ENCODE measurements around the gene FAM13C. TPM values are rescaled to one million over a fixed set of nuclear protein-coding genes. Genes with fewer than 3 reads are reported as not detected.
"Not testable (repeated sequence)": the region's sequence is repeated elsewhere in the genome, so short reads cannot be mapped to it uniquely, and the experiment has no call there.

The FAM13C gene
- total and polyA plus RNA-seq, 7 donors: 1.0 to 31.7 (median 13.1) TPM

- Histone ChIP-seq H3K36me3 (ENCODE audit: insufficient read depth in 1 of 2, low read depth in 1 of 2) (peaks cover 0 to 26% of the 10 kb centered on the region in 2 donors), H3K9me3 (no peaks in the 10 kb centered on the region), H3K27me3 (ENCODE audit: insufficient read depth in 3 of 3, low read length in 2 of 3) (no peaks in the 10 kb centered on the region), H3K27ac (no peak overlapping the region), H3K4me3 (no peak overlapping the region), H3K4me1 (no peaks in the 10 kb centered on the region)
- WGBS, 3 donors: 85 to 95% (median 90%) methylated on average over 3 of the region's 3 CpGs
- ATAC-seq (no peak), DNase-seq (no peak)
- intact Hi-C loops (cut with DNase I): loop anchor here (2.0 to 10.0 kb wide), 2 partner anchors 378 to 572 kb away; no protein-coding TSS in a partner anchor
- no peak for TF ChIP-seq CTCF (IDR thresholded peaks at IDR 0.05)
Measured at GRCh38 chr10:59242991-59243390, 119.4 kb downstream of the FAM13C start.

GRCh38 chr10:59242057-59242456 is 120.3 kb downstream of the FAM13C start:
- H3K27ac ChIP-seq: no peak overlapping the region
- TF ChIP-seq CTCF (IDR thresholded peaks at IDR 0.05): no peak
- no peaks in the 10 kb centered on the region for H3K9me3 ChIP-seq
- peaks cover 0 to 17% of the 10 kb centered on the region in 2 donors for H3K36me3 ChIP-seq (ENCODE audit: insufficient read depth in 1 of 2, low read depth in 1 of 2)
- WGBS, 3 donors: 94 to 100% (median 95%) methylated on average over 1 of the region's 1 CpG
- ATAC-seq (no peak), DNase-seq (no peak)
- no peaks in the 10 kb centered on the region for H3K4me1 ChIP-seq
- H3K27me3 ChIP-seq (ENCODE audit: insufficient read depth in 3 of 3, low read length in 2 of 3): no peaks in the 10 kb centered on the region
- intact Hi-C loops (cut with DNase I): loop anchor here (2.0 to 10.0 kb wide), 2 partner anchors 379 to 573 kb away; no protein-coding TSS in a partner anchor
- H3K4me3 ChIP-seq: no peak overlapping the region

GRCh38 chr10:59240582-59241183 is 121.7 kb downstream of the FAM13C start:
- ATAC-seq (peak in 2 of 4 donors; percentile 56 to 68), DNase-seq (no peak)
- H3K4me1 ChIP-seq: no peaks in the 10 kb centered on the region
- H3K9me3 ChIP-seq: no peaks in the 10 kb centered on the region
- H3K27ac ChIP-seq: no peak overlapping the region
- TF ChIP-seq CTCF (IDR thresholded peaks at IDR 0.05): peak; percentile 83
- peaks cover 0 to 4% of the 10 kb centered on the region in 2 donors for H3K36me3 ChIP-seq (ENCODE audit: insufficient read depth in 1 of 2, low read depth in 1 of 2)
- intact Hi-C loops (cut with DNase I): loop anchor here (2.0 to 10.0 kb wide), 3 partner anchors 226 to 574 kb away; no protein-coding TSS in a partner anchor
- 35 to 48% (median 39%) methylated on average over 2 of the region's 2 CpGs for WGBS, 3 donors
- H3K27me3 ChIP-seq (ENCODE audit: insufficient read depth in 3 of 3, low read length in 2 of 3): no peaks in the 10 kb centered on the region
- no peak overlapping the region for H3K4me3 ChIP-seq

- H3K27me3 ChIP-seq (ENCODE audit: insufficient read depth in 3 of 3, low read length in 2 of 3): not testable (repeated sequence)
Measured at GRCh38 chr10:59239108-59239507, 123.2 kb downstream of the FAM13C start.

GRCh38 chr10:59237775-59238174 is 124.6 kb downstream of the FAM13C start:
- no peaks in the 10 kb centered on the region for H3K9me3 ChIP-seq
- intact Hi-C loops (cut with DNase I): loop anchor here (5.0 to 10.0 kb wide), 4 partner anchors 345 to 797 kb away; no protein-coding TSS in a partner anchor
- no peaks in the 10 kb centered on the region for H3K36me3 ChIP-seq (ENCODE audit: insufficient read depth in 1 of 2, low read depth in 1 of 2)
- no peaks in the 10 kb centered on the region for H3K4me1 ChIP-seq
- no peak for DNase-seq
- ATAC-seq: no peak
- H3K27ac ChIP-seq: no peak overlapping the region
- TF ChIP-seq CTCF (IDR thresholded peaks at IDR 0.05): no peak
- H3K27me3 ChIP-seq (ENCODE audit: insufficient read depth in 3 of 3, low read length in 2 of 3): no peaks in the 10 kb centered on the region
- H3K4me3 ChIP-seq: no peak overlapping the region

More at GRCh38 chr10:59239108-59239507, 123.2 kb downstream of the FAM13C start:
- not testable (repeated sequence) for DNase-seq; H3K27ac ChIP-seq; H3K4me1 ChIP-seq; H3K4me3 ChIP-seq; ATAC-seq; H3K9me3 ChIP-seq; H3K36me3 ChIP-seq (ENCODE audit: insufficient read depth in 1 of 2, low read depth in 1 of 2)
- intact Hi-C loops (cut with DNase I): loop anchor here (5.0 to 10.0 kb wide), 4 partner anchors 343 to 796 kb away; no protein-coding TSS in a partner anchor
- WGBS, 3 donors: 63 to 71% (median 64%) methylated on average over 2 of the region's 2 CpGs
